Measurements from ENCODE around the gene POLR3B. TPM values are rescaled to one million over a fixed set of nuclear protein-coding genes. Genes with fewer than 3 reads are reported as not detected.

POLR3B gene
- total and polyA plus RNA-seq, 2 experiments from 2014 or later: 4.0 to 14.6 TPM

GRCh38 chr12:106327309-106327869 is 30.2 kb upstream of the POLR3B start:
- Histone ChIP-seq H3K79me2 (replicated peaks; ENCODE audit: insufficient read depth) (no peaks in the 10 kb centered on the region), H2AFZ (no peak overlapping the region), H3K27me3 (ENCODE audit: insufficient read depth) (no peaks in the 10 kb centered on the region; the same call in 1 of the 2 replicates), H3K36me3 (ENCODE audit: insufficient read depth) (no peaks in the 10 kb centered on the region), H3K4me2 (no peak overlapping the region), H3K9me2 (ENCODE audit: insufficient read depth) (no peaks in the 10 kb centered on the region), H3K4me3 (no peak overlapping the region), H3K27ac (ENCODE audit: low read depth) (no peak overlapping the region), H4K20me1 (replicated peaks; ENCODE audit: insufficient read depth) (no peaks in the 10 kb centered on the region), H3F3A (replicated peaks; ENCODE audit: low read depth) (no peaks in the 10 kb centered on the region), H3K4me1 (ENCODE audit: insufficient read depth) (peaks cover 17% of the 10 kb centered on the region)
- peaks cover 21% of the 10 kb centered on the region for H3K27me3 Mint-ChIP-seq (ENCODE audit: insufficient read depth, low read depth, poor library complexity)
- ATAC-seq (no peak), DNase-seq (ENCODE audit: low spot score) (no peak)
- H3K36me3 Mint-ChIP-seq (ENCODE audit: low read depth): no peaks in the 10 kb centered on the region; the same call in 2 of the 3 replicates
- no peak overlapping the region for H3K27ac Mint-ChIP-seq
- no peaks in the 10 kb centered on the region; the same call in 2 of the 3 replicates for H3K9me3 Mint-ChIP-seq
- peaks cover 39% of the 10 kb centered on the region for H3K4me1 Mint-ChIP-seq
- TF ChIP-seq EZH2phosphoT487 (IDR thresholded peaks at IDR 0.05; ENCODE audit: unreplicated experiment) (no peak), CREB1 (CRISPR knock-in tag; IDR thresholded peaks at IDR 0.05; ENCODE audit: low read depth) (no peak), JUNB (IDR thresholded peaks at IDR 0.05; ENCODE audit: unreplicated experiment) (no peak), EZH2 (IDR thresholded peaks at IDR 0.05; ENCODE audit: low read depth, unreplicated experiment) (no peak), STAT1 (IDR thresholded peaks at IDR 0.05; ENCODE audit: unreplicated experiment) (no peak), NANOG (IDR thresholded peaks at IDR 0.05; ENCODE audit: borderline replicate concordance) (no peak), ZNF331 (CRISPR knock-in tag; IDR thresholded peaks at IDR 0.05; ENCODE audit: low read depth) (no peak), ZNF462 (CRISPR knock-in tag; IDR thresholded peaks at IDR 0.05) (no peak), ZNF114 (CRISPR knock-in tag; IDR thresholded peaks at IDR 0.05) (no peak), POLR2AphosphoS5 (IDR thresholded peaks at IDR 0.05; ENCODE audit: low read depth) (no peak)
- TF ChIP-seq, protein P1, sequence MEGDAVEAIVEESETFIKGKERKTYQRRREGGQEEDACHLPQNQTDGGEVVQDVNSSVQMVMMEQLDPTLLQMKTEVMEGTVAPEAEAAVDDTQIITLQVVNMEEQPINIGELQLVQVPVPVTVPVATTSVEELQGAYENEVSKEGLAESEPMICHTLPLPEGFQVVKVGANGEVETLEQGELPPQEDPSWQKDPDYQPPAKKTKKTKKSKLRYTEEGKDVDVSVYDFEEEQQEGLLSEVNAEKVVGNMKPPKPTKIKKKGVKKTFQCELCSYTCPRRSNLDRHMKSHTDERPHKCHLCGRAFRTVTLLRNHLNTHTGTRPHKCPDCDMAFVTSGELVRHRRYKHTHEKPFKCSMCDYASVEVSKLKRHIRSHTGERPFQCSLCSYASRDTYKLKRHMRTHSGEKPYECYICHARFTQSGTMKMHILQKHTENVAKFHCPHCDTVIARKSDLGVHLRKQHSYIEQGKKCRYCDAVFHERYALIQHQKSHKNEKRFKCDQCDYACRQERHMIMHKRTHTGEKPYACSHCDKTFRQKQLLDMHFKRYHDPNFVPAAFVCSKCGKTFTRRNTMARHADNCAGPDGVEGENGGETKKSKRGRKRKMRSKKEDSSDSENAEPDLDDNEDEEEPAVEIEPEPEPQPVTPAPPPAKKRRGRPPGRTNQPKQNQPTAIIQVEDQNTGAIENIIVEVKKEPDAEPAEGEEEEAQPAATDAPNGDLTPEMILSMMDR (conservative IDR thresholded peaks at IDR 0.05; ENCODE audit: low read depth in 2 of 2): no peak
- TF ChIP-seq, protein P2, sequence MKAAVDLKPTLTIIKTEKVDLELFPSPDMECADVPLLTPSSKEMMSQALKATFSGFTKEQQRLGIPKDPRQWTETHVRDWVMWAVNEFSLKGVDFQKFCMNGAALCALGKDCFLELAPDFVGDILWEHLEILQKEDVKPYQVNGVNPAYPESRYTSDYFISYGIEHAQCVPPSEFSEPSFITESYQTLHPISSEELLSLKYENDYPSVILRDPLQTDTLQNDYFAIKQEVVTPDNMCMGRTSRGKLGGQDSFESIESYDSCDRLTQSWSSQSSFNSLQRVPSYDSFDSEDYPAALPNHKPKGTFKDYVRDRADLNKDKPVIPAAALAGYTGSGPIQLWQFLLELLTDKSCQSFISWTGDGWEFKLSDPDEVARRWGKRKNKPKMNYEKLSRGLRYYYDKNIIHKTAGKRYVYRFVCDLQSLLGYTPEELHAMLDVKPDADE (IDR thresholded peaks at IDR 0.05): no peak
- TF ChIP-seq, protein P3, sequence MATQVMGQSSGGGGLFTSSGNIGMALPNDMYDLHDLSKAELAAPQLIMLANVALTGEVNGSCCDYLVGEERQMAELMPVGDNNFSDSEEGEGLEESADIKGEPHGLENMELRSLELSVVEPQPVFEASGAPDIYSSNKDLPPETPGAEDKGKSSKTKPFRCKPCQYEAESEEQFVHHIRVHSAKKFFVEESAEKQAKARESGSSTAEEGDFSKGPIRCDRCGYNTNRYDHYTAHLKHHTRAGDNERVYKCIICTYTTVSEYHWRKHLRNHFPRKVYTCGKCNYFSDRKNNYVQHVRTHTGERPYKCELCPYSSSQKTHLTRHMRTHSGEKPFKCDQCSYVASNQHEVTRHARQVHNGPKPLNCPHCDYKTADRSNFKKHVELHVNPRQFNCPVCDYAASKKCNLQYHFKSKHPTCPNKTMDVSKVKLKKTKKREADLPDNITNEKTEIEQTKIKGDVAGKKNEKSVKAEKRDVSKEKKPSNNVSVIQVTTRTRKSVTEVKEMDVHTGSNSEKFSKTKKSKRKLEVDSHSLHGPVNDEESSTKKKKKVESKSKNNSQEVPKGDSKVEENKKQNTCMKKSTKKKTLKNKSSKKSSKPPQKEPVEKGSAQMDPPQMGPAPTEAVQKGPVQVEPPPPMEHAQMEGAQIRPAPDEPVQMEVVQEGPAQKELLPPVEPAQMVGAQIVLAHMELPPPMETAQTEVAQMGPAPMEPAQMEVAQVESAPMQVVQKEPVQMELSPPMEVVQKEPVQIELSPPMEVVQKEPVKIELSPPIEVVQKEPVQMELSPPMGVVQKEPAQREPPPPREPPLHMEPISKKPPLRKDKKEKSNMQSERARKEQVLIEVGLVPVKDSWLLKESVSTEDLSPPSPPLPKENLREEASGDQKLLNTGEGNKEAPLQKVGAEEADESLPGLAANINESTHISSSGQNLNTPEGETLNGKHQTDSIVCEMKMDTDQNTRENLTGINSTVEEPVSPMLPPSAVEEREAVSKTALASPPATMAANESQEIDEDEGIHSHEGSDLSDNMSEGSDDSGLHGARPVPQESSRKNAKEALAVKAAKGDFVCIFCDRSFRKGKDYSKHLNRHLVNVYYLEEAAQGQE (IDR thresholded peaks at IDR 0.05; ENCODE audit: unreplicated experiment): no peak
- H3K4me3 Mint-ChIP-seq: no peak overlapping the region

Measured in GM23338 (cell line).